ENCODE measurements around the gene GEN1. TPM values are rescaled to one million over a fixed set of nuclear protein-coding genes. Genes with fewer than 3 reads are reported as not detected.

GEN1 gene, protein sequence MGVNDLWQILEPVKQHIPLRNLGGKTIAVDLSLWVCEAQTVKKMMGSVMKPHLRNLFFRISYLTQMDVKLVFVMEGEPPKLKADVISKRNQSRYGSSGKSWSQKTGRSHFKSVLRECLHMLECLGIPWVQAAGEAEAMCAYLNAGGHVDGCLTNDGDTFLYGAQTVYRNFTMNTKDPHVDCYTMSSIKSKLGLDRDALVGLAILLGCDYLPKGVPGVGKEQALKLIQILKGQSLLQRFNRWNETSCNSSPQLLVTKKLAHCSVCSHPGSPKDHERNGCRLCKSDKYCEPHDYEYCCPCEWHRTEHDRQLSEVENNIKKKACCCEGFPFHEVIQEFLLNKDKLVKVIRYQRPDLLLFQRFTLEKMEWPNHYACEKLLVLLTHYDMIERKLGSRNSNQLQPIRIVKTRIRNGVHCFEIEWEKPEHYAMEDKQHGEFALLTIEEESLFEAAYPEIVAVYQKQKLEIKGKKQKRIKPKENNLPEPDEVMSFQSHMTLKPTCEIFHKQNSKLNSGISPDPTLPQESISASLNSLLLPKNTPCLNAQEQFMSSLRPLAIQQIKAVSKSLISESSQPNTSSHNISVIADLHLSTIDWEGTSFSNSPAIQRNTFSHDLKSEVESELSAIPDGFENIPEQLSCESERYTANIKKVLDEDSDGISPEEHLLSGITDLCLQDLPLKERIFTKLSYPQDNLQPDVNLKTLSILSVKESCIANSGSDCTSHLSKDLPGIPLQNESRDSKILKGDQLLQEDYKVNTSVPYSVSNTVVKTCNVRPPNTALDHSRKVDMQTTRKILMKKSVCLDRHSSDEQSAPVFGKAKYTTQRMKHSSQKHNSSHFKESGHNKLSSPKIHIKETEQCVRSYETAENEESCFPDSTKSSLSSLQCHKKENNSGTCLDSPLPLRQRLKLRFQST
- 10 to 100 TPM; 13.5 to 26.3 TPM for total RNA-seq
- long read RNA-seq, full-length matches to known transcripts = 6 of 10 reads
- long read RNA-seq, partial matches to known transcripts = 0 of 10 reads
- long read RNA-seq, other reads (novel, unspliced or antisense) = 4 of 10 reads

DNA sequence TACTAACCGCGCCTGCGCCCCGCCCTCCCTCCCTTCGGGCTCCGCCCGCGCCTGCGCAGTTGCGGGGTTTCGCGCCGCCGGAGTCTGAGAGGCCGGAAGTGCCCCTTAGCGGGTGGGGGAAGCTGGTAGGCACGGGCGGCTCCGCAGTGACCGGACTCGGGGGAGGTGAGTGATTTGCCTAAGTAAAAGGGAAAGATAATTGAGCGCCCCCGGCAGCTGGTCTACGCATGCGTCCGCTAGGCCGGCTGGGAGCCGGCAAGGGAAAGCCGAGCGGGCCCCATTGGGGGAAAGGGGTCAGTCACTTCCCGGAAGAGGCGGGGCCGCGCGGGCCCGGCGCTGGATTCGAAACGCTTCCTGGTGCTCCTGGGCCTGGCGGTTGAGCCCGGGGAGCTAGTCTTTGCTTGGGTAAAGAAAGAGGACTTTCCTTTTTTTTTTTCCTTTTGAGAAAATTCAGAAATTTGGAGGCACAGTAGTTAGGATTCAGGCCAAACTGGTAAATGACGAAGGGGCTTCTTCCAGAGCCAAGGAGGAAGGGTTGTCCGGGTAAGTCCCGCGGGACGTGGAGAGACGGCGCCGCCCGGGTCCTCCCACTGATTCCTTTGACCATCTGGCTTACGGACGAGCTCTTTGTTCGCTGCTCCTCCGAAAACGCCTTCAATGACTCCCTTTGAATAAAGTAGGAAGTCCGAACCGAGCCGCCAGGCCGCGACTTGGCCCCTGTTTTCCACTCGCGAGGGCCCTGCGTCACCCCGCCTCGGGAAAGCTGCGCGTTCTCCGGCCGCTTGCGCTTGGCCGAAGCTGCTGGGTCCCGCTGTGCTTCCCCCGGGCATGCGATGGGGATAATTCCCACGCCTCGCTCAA, at the start of gene GEN1, which contains the start of gene SMC6:
Gene GEN1 (plus strand): TSS at position 336 of the 861 bp plus-strand sequence. CDS start 5,806 bp downstream, outside the sequence.
Gene SMC6 (minus strand): TSS at position 8 of the 861 bp plus-strand sequence. CDS start 7,864 bp downstream, outside the sequence.
- peak; percentile 87 to 93 for DNase-seq
- intact Hi-C loops (cut with DNase I, micrococcal nuclease) = no loop called here
- ATAC-seq = peak; percentile 87

DNA sequence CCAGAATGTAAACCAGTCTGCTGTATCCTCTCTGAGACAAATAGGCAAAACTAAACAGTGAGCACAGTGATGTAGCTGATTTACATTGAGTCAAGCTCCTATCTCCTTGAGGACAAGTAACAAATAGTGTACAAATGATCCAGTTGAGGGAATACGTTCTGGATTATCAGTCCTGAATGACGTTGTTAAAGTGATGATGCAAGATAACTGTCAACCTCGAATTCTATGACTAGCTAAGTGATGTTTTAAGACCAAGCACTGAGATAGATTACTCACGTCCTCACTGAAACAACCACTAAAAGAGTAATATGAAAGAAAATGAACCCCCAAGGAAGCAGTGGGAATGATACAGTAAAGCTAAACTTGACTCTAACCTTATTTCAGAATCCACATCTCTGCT, 47.1 kb upstream of the GEN1 start:
- no peak for DNase-seq

DNA sequence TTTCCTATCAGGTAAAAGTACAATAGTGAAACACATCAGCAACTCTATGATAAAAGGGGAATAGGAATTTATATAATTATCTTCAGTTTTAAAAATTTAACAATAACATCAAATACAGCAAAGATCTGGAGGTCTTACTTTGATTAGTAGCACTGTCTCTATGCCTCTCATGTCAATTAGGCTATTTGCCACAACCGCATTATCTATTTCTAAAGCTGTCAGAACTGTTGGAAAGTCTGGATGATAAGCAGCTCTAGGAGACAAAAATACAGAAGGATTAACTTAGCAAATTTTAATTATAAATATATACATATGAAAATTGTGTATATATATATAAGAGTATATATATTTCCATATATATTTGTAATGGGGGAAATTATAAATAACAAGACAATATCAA, 45.4 kb upstream of the GEN1 start:
- DNase-seq (no peak), ATAC-seq (no peak)
- intact Hi-C loops (cut with DNase I, micrococcal nuclease) = no loop called here

More for the DNA sequence above, 47.1 kb upstream of the GEN1 start:
- no peak for ATAC-seq
- intact Hi-C loops (cut with DNase I, micrococcal nuclease) = no loop called here

DNA sequence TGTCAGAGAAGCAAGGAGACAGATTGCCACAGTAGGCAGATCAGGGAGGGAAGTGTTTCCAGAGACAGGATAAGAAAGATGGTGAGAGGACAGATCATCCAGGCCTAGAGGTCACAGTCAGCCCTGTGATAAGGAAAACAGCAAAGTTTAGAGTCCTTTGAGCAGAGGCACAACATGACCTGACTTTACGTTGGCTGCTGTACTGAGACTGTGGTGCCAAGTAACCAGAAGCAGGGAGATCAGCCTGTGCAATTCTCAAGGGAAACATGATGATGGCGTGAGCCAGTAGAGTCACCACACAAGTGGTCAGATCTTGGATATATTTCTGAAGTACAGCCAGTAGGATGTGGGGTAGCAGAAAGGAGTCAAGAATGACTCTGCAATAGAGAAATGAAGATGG, 44.0 kb upstream of the GEN1 start:
- ATAC-seq (no peak), DNase-seq (no peak)
- intact Hi-C loops (cut with DNase I, micrococcal nuclease) = no loop called here

DNA sequence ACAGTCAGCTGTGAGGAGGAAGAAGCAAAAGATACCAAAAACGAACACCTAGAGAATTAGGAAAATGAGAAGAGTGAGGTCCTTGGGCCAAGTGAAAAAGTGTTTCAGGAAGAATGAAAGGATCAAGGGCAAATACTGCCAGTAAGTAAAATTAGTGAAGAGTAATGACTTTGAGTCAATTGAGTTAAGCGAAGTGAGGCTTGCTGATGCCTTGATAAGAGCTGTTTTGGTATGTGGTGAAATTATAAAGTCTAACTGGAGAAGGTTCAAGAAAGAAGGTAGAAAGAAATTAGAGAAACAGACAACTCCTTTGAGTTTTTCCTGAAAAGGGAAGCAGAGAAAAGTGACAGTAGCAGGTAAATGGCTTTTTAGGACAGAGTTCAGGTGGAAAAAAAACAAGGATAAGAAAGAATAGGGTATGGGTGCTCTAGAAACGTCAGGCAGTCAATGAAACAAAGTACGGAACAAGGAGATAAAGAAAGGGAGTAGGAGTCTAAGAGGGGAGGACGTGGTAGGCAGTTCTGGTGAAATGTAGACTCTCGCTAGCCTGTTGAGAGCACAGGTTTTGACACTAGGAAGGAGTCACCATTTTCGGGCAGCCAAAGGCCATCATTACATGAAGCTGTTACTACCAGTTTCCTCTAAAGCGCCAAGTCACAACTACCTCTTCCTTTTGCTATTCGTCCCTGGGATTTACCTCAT, 43.2 kb upstream of the GEN1 start:
- no peak for ATAC-seq
- no peak for DNase-seq
- intact Hi-C loops (cut with DNase I, micrococcal nuclease) = no loop called here

DNA sequence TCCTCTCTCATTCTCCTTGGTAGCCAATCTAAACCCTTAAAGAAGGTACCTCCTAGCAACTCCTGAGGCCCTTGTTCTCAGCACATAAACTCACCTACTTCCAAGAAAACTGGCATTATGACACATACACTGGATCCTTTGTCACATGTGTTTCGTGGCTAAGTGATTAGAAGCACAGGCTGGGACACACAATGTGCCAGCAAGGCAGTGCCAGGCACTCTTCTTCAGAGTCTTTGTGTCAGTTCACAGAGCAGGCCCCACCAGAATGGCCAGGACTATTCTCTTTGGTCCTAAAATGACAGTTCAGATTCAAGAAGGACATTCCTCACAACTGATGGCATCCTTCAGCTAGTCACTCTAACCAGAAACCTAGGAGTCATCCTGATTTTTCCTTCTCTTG, 40.6 kb upstream of the GEN1 start:
- ATAC-seq (no peak), DNase-seq (no peak)
- intact Hi-C loops (cut with DNase I, micrococcal nuclease) = no loop called here

DNA sequence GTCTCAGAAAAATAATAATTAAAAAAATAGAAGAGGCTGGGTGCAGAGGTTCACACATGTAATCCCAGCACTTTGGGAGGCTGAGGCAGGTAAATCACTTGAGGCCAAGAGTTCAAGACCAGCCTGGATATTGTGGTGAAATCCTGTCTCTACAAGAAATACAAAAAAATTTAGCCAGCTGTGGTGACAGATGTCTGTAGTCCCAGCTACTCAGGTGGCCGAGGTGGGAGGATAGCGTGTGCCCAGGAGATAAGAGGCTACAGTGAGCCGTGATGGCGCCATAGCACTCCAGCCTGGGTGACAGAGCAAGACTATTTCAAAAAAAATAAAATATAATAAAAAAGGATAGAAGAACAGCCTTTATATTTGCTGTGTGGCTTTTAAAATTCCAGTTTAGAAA, 36.3 kb upstream of the GEN1 start:
- no peak for ATAC-seq
- intact Hi-C loops (cut with DNase I, micrococcal nuclease) = no loop called here
- no peak for DNase-seq

DNA sequence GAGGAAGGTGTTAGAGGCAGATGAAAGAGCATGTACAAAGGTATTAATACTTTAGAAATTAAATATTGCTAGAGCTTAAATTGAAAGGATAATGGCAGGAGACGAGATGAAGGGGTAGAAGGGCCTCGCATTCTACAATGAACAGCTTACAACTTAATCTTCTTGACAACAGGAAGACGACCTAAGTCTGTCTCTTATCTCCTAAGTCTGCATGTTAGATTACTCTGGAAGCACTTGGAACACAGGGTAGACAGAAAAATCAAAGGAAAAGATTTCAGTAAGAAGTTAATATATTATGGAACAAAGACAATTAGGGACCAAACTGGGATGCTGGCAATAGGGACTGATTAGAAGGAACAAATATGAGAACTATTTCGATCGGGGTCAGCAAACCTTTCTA, 35.2 kb upstream of the GEN1 start:
- ATAC-seq = no peak
- DNase-seq = no peak
- intact Hi-C loops (cut with DNase I, micrococcal nuclease) = no loop called here

DNA sequence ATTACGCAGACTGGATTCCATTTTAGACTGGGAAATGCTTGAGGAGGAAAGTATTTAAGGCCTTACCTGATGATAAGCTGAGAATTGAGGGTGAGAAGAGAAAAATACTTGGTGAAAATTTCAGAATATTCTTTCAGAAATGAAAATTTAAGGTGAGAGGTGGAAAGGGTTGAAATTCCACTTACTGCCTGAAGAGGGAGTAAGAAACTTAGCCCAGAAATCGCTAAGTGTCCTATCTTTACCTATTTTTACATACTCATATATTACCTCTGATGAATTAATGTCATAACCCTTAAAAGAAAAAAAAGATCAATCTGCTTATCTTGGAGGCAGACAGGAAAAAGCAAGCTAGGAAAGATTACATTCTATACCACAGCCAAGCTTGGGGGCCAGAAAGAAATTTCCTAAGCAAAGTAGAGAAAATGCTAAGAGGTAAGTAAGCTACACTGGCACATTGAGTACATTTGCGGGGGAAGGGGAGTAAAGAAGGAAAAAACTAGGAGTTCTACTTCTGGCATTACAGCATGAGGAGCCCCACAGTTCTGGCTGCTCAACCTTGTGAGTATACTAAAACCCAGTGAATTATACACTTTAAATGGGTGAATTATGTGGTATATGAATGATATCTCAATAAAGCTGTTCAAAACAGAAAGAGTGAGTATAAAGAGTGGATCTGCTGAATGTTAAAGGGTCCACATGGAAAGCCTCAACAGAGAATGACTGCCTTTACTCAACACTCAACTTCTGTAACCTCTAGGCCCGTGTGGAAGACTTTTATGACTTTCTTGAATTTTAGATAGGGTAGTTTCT, 34.2 kb upstream of the GEN1 start:
- intact Hi-C loops (cut with DNase I, micrococcal nuclease) = loop anchor here in 1 of 2 donors (10.0 kb wide), 1 partner anchor 115 kb away; no protein-coding TSS in a partner anchor
- no peak for DNase-seq
- ATAC-seq = no peak

DNA sequence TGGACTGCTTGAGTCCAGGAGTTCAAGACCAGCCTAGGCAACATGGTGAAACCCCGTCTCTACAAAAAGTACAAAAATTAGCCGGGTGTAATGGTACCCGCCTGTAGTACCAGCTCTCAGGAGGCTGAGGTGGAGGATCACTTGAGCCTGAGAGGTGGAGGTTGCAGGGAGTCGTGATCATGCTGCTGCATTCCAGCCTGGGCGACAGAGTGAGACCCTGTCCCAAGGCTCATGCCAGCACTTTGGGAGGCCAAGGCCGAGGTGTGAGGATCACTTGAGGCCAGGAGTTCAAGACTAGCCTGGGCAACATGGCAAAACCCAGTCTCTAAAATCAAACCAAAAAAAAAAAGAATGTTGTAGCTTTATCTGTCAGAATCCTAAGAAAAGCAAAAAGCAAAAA, 25.7 kb upstream of the GEN1 start:
- intact Hi-C loops (cut with DNase I, micrococcal nuclease) = loop anchor here in 1 of 2 donors (10.0 kb wide), 1 partner anchor 107 kb away; no protein-coding TSS in a partner anchor
- DNase-seq = no peak
- ATAC-seq = no peak

DNA sequence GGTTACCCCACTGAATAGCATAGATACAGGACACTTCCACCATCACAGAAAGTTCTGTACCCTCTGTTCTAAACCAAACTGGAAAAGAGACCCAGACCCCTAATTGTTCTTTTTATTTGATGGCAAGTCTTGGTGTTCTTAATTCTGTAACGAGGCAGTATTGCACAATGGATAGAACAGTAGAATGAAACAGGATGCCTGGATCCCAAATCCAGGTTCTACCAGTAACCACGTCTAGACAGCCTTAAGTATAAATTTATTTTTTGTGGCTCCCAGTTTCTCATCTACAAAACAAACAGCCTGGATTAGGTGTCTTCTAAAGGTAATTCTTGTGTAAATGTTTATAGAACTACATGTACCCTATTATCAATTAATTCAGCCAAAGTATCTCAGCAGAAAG, 24.1 kb upstream of the GEN1 start:
- intact Hi-C loops (cut with DNase I, micrococcal nuclease) = loop anchor here in 1 of 2 donors (10.0 kb wide), 1 partner anchor 105 kb away; no protein-coding TSS in a partner anchor
- DNase-seq = no peak
- ATAC-seq = no peak

DNA sequence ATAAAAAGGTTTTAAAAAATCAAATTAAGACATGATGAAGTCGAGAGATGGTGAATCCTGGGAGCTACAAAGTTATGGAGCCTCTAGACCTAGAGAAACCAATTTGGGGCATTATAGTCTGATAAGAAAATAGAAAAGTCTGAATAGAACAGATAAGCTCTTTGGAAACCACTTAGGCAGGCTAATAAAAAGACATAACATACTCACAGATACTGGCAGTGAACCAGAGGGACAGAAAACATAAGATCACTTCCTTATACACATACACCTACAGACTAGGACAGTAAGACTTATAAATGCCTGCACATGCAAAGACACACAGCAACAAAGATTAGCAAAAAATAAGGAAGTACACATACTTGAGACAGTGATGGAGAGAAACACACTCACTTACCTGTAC, 20.3 kb upstream of the GEN1 start:
- intact Hi-C loops (cut with DNase I, micrococcal nuclease) = no loop called here
- DNase-seq (no peak), ATAC-seq (peak; percentile 94)

DNA sequence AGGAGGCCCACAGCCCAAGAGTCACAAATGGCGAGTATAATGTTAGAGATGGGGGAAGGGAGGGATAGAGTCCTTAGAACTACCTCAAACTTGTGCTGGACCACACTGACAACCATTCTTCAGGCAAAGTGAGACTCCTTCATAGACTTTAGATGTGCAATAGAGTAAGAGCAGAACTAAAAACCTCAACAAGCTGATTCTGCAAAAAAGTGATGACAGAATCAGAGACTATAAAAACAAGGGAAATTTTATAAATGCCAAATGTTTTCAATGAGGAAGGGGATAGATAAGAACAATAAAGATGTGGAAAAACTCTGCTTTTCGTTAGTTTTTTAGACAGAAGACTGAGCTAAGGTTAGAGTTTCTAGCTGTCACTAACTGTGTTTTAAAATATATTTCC, 18.1 kb upstream of the GEN1 start:
- no peak for DNase-seq
- intact Hi-C loops (cut with DNase I, micrococcal nuclease) = no loop called here
- ATAC-seq = no peak

DNA sequence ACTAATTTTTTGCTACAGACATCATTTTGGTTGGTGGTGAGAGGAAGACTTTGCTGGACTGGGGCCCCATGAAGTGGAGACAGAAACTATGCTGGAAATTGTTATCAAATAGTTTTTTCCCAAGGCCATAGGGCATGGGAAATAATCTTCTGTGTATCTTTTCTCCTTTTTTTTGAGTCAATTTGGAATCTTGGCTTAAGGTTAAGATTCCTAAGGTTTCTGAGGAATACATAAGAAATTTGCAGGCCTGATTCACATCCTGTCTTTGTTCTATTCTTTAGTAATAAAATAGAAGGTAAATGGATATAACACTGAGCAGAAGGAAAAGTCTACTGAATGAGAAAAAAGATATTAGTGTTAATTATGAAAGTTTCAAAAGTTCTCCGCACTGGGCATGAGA, 16.9 kb upstream of the GEN1 start:
- intact Hi-C loops (cut with DNase I, micrococcal nuclease) = no loop called here
- no peak for DNase-seq
- ATAC-seq = no peak

DNA sequence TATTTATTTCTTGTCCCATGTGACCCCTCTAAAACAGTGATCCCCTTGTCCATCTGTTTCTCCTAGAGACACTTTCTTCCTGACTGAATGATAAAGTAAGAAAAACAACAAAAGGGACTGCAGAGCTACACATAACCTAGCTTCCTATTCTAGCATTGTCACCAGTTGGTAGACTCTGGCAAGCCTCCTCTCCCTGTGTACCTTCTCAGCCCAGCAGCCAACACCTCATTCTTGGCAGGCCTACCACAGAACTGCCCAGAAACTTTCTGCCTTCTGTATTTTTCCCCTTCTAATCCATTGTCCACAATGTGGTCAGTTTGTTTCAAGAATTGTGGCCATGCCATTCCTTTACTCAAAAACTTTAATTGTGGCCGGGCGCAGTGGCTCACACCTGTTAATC, 13.7 kb upstream of the GEN1 start:
- intact Hi-C loops (cut with DNase I, micrococcal nuclease) = no loop called here
- DNase-seq = no peak
- ATAC-seq = no peak

DNA sequence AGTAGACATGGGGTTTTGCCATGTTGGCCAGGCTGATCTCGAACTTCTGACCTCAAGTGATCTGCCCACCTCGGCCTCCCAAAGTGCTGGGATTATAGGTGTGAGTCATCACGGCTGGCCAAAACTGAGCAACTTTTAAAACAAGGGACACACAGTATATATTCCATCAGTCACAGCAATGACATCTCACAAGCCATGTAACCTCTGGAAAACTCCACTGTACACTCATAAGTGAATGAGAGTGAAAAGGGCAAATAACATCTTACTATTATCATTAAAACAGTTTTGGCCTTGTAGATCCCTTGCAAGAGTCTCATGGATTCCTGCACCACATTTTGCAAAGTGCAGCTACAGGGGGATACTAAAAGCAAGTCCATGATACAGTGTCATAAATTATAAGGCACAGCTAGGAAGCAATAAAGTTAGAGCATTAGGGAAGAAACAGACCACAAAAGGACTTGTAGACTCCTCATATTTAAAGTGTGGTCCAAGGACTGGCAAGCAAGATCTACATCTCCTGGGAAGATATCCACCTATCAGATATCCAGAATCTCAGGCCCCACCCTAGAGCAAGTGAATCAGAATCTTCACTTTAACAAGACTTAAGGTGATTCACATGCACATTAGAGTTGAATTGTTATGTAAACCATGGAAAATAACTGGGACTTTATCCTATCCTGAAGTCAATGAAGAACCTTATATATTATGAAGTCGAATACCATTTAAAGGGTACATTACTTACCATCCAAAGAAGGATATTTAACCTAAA, 6.1 kb upstream of the GEN1 start:
- DNase-seq = no peak
- ATAC-seq = no peak

More for the DNA sequence above, 6.1 kb upstream of the GEN1 start:
- intact Hi-C loops (cut with DNase I, micrococcal nuclease) = no loop called here
